B cell (primary cell): Measurements from ENCODE around the gene TUBAL3.

Source experiments
- CTCF ChIP-seq: fragments of 200-600 bp; IDR thresholded peaks from one replicate; pipeline ENCODE4 v1.8.0; 2022; ENCODE audit warnings: antibody characterized with exemption, mild to moderate bottlenecking
- EZH2 ChIP-seq: IDR thresholded peaks from 2 replicates; pipeline ENCODE4 v1.6.1; 2012; ENCODE audit warnings: borderline replicate concordance, low read depth, mild to moderate bottlenecking, moderate library complexity, low read length; ENCODE audit not compliant: insufficient read depth, poor library complexity, severe bottlenecking

DNA sequence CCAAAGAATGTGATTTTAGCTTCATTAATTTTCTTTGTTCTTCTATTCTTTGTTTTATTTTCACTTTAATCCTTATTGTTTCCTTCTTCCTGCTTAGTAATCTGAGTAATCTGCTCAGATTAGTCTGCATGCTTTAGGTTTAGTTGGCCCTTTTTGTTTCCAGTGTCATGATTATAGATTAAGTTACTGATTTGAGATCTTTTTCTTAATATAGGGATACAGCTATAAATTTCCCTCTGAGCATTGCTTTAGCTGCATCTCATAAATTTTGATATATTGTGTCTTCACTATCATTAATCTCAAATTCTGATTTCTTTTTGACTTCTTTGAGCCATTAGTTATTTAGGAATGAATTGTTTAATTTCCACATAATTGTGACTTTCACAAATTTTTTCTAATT lies 14.0 kb upstream of the TUBAL3 start:
- TF ChIP-seq CTCF: no peak
- TF ChIP-seq EZH2: no peak
